ENCODE measurements around the gene STARD13.

DNA sequence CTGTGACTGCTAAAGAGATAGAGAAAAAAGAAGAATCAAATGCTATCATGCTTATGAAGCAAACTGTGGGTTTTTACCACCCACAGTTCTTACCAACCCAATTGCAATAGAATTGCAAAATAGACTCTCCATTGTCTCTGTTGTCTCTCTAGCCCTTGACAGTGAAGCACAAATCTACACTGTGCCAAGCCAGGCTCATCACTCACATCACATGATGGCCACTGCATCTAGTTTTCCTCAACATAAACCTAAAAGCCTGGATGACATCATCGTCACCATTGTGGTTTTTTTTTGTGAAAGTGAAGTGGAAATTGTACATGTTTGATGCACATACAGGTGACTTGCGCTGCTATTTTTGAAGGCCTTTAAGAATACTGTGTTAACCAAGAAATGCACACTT, 213.3 kb downstream of the STARD13 start:
- TF ChIP-seq, protein P1, sequence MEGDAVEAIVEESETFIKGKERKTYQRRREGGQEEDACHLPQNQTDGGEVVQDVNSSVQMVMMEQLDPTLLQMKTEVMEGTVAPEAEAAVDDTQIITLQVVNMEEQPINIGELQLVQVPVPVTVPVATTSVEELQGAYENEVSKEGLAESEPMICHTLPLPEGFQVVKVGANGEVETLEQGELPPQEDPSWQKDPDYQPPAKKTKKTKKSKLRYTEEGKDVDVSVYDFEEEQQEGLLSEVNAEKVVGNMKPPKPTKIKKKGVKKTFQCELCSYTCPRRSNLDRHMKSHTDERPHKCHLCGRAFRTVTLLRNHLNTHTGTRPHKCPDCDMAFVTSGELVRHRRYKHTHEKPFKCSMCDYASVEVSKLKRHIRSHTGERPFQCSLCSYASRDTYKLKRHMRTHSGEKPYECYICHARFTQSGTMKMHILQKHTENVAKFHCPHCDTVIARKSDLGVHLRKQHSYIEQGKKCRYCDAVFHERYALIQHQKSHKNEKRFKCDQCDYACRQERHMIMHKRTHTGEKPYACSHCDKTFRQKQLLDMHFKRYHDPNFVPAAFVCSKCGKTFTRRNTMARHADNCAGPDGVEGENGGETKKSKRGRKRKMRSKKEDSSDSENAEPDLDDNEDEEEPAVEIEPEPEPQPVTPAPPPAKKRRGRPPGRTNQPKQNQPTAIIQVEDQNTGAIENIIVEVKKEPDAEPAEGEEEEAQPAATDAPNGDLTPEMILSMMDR (IDR thresholded peaks at IDR 0.05; ENCODE audit: low read length): no peak
- no peak for TF ChIP-seq EZH2 (optimal IDR thresholded peaks at IDR 0.05; ENCODE audit: low read depth, low read length)
- TF ChIP-seq EZH2phosphoT487 (IDR thresholded peaks at IDR 0.05; ENCODE audit: low read length): no peak

All from MM.1S (cell line).